Transverse colon (tissue), 3 donors: Measurements from ENCODE around the gene OR6Q1.

Experiments
- CTCF ChIP-seq, 5 experiments: fragments of 200-600 bp in 3 of 5; fragments of 450-650 bp in 2 of 5; sonication (generic) in 3 of 5; IDR thresholded peaks; 1 replicate in 2 of 5; 2 replicates in 3 of 5; pipeline ENCODE4 v1.5.1; 2016 to 2017; ENCODE audit warnings: antibody characterized with exemption in 5 of 5, inconsistent platforms in 3 of 5, mild to moderate bottlenecking in 2 of 5, moderate library complexity in 1 of 5
- EP300 ChIP-seq: sonication (generic); formaldehyde crosslinking; IDR thresholded peaks from one replicate; pipeline ENCODE4 v1.6.1; 2017; ENCODE audit warnings: antibody characterized with exemption, low read depth

- no peak for TF ChIP-seq CTCF (IDR thresholded peaks at IDR 0.05)
- no peak for TF ChIP-seq EP300
These were observed 26.7 kb downstream of the OR6Q1 start for GRCh38 chr11:58057481-58057880.
